Fibroblast of lung (primary cell): Measurements from ENCODE around the gene GPS1. TPM values are rescaled to one million over a fixed set of nuclear protein-coding genes. Genes with fewer than 3 reads are reported as not detected.
"Not testable (repeated sequence)": the region's sequence is repeated elsewhere in the genome, so short reads cannot be mapped to it uniquely, and the experiment has no call there.

Experiments
- DNase-seq, 2 donors: peaks; one replicate each; pipeline versions ENCODE4 v3.0.0 to v3.0.0-alpha.2; 2010; ENCODE audit warnings: low read depth in 2 of 2
- H2AFZ ChIP-seq: 2 replicates; pipeline ENCODE4 v1.5.1; 2012; ENCODE audit warnings: low read length, control low read depth, inconsistent platforms
- H3K27ac ChIP-seq: 2 replicates; pipeline ENCODE4 v1.5.1; 2011; ENCODE audit warnings: low read length, control low read depth; ENCODE audit not compliant: insufficient read depth
- H3K27me3 ChIP-seq: 2 replicates; pipeline ENCODE4 v1.5.1; 2011; ENCODE audit warnings: mild to moderate bottlenecking, low read length; ENCODE audit not compliant: control insufficient read depth, insufficient read depth
- H3K36me3 ChIP-seq: 2 replicates; pipeline ENCODE4 v1.5.1; 2011; ENCODE audit warnings: low read length; ENCODE audit not compliant: control insufficient read depth, insufficient read depth
- H3K4me1 ChIP-seq: 2 replicates; pipeline ENCODE4 v1.5.1; 2011; ENCODE audit warnings: low read length; ENCODE audit not compliant: control insufficient read depth, insufficient read depth; ENCODE audit errors: extremely low read depth
- H3K4me2 ChIP-seq: 2 replicates; pipeline ENCODE4 v1.5.1; 2011; ENCODE audit warnings: low read length, control low read depth; ENCODE audit not compliant: insufficient read depth; ENCODE audit errors: extremely low read depth
- H3K4me3 ChIP-seq, 4 experiments: fragments of 200-600 bp in 1 of 4; sonication (generic) in 1 of 4; replicated peaks in 1 of 4; 2 replicates each; pipeline ENCODE4 v1.5.1; 2011 to 2016; ENCODE audit warnings: low read length in 4 of 4, low read depth in 3 of 4, mild to moderate bottlenecking in 3 of 4, control low read depth in 2 of 4, inconsistent platforms in 1 of 4, mixed read lengths in 1 of 4; ENCODE audit not compliant: insufficient read depth in 1 of 4; ENCODE audit errors: control extremely low read depth in 1 of 4
- H3K79me2 ChIP-seq: 2 replicates; pipeline ENCODE4 v1.5.1; 2012; ENCODE audit warnings: mild to moderate bottlenecking, low read length, inconsistent platforms; ENCODE audit not compliant: control insufficient read depth, insufficient read depth
- H3K9ac ChIP-seq: 2 replicates; pipeline ENCODE4 v1.5.1; 2011; ENCODE audit warnings: mild to moderate bottlenecking, low read length, control low read depth; ENCODE audit not compliant: insufficient read depth
- H3K9me3 ChIP-seq: 2 replicates; pipeline ENCODE4 v1.5.1; 2012; ENCODE audit warnings: low read depth, low read length; ENCODE audit not compliant: control insufficient read depth, insufficient read depth
- H4K20me1 ChIP-seq: 2 replicates; pipeline ENCODE4 v1.5.1; 2011; ENCODE audit warnings: low read length; ENCODE audit not compliant: control insufficient read depth, insufficient read depth; ENCODE audit errors: extremely low read depth
- EZH2 ChIP-seq: IDR thresholded peaks from 2 replicates; pipeline ENCODE4 v1.5.1; 2012; ENCODE audit warnings: low read length, control low read depth, mild to moderate bottlenecking; ENCODE audit errors: missing control alignments
- polyA plus RNA-seq, 2 donors: library from polyadenylated mRNA; depleted of rRNA in 1 of 2; stranded (reverse) in 1 of 2; unstranded in 1 of 2; fragments of >200 nt; gene quantifications; 2 replicates each; pipeline ENCODE4 v1.2.1, GENCODE V29; 2011 to 2012; ENCODE audit warnings: missing spikeins in 1 of 2
- total RNA-seq: library from RNA; depleted of rRNA; stranded (reverse); fragments of >200 nt; gene quantifications from 2 replicates; pipeline ENCODE4 v1.2.1, GENCODE V29; 2014
- TF ChIP-seq, protein P1 (sequence below), 2 donors: IDR thresholded peaks in 1 of 2; conservative IDR thresholded peaks in 1 of 2; 1 replicate in 1 of 2; 2 replicates in 1 of 2; pipeline ENCODE4 v1.5.1; 2011 to 2012; ENCODE audit warnings: low read length in 2 of 2, control low read depth in 1 of 2, inconsistent platforms in 1 of 2, low read depth in 1 of 2, mild to moderate bottlenecking in 1 of 2

GPS1 gene
- total and polyA plus RNA-seq, 2 donors (not counting 1 experiment from before 2014, with no cell fraction given), result 53.3 to 76.6 TPM

DNA sequence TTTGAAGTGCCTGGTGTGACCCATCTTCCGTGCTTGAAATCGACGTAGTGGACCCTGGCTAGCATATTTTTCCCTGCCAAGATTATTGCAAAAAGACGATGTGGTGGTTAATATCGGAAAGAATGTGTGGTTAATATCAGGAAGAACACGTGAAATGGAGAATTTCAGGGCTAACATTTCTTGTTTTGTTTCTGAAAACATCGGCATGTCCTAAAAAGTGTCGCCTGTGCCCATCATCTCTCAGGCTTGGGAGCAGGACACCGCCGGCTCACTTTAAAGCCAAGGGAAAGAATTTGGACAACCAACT lies 13.9 kb upstream of the GPS1 start:
- H3K9ac ChIP-seq, result no peak overlapping the region
- no peak for DNase-seq
- no peak overlapping the region for H3K27ac ChIP-seq
- H2AFZ ChIP-seq, result peak overlapping the region; percentile 75
- H3K27me3 ChIP-seq, result no peaks in the 10 kb centered on the region
- H3K79me2 ChIP-seq, result no peaks in the 10 kb centered on the region
- peak overlapping the region; percentile 30 to 83 (median 61) for H3K4me3 ChIP-seq
- no peaks in the 10 kb centered on the region for H4K20me1 ChIP-seq
- H3K36me3 ChIP-seq, result no peaks in the 10 kb centered on the region
- H3K4me2 ChIP-seq, result peak overlapping the region; percentile 74
- H3K4me1 ChIP-seq, result peaks cover 4% of the 10 kb centered on the region
- H3K9me3 ChIP-seq, result no peaks in the 10 kb centered on the region
- TF ChIP-seq EZH2, result no peak
- TF ChIP-seq, protein P1, sequence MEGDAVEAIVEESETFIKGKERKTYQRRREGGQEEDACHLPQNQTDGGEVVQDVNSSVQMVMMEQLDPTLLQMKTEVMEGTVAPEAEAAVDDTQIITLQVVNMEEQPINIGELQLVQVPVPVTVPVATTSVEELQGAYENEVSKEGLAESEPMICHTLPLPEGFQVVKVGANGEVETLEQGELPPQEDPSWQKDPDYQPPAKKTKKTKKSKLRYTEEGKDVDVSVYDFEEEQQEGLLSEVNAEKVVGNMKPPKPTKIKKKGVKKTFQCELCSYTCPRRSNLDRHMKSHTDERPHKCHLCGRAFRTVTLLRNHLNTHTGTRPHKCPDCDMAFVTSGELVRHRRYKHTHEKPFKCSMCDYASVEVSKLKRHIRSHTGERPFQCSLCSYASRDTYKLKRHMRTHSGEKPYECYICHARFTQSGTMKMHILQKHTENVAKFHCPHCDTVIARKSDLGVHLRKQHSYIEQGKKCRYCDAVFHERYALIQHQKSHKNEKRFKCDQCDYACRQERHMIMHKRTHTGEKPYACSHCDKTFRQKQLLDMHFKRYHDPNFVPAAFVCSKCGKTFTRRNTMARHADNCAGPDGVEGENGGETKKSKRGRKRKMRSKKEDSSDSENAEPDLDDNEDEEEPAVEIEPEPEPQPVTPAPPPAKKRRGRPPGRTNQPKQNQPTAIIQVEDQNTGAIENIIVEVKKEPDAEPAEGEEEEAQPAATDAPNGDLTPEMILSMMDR (conservative IDR thresholded peaks at IDR 0.05 in 1 of 2, IDR thresholded peaks at IDR 0.05 in 1 of 2; ENCODE audit: low read depth in 1 of 2, low read length in 2 of 2), result no peak

DNA sequence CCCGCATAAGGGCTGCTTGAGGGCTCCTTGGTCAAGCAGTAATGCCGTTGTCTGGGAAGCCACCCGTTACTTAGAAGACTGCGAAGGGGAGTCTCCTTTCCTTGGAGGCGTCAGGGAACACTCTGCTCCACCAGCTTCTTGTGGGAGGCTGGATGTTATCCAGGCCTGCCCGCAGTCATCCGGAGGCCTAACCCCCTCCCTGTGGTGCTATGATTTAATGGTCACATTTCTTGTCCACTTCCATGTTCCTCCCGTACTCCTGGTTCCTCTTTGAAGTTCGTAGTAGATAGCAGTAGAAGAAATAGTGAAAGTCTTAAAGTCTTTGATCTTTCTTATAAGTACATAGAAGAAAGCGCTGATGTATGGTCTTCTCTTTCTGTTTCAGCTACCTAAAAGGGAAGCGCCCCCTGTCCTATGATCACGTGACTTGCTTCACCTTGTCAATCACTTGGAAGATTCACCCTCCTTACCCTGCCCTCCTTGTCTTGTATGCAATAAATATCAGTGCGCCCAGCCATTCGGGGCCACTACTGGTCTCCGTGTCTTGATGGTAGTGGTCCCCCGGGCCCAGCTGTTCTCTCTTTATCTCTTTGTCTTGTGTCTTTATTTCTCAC lies 12.8 kb upstream of the GPS1 start:
- not testable (repeated sequence) for H4K20me1 ChIP-seq, H3K4me1 ChIP-seq, H3K9ac ChIP-seq, H2AFZ ChIP-seq, H3K36me3 ChIP-seq, H3K79me2 ChIP-seq, H3K27me3 ChIP-seq, H3K4me2 ChIP-seq, H3K4me3 ChIP-seq, DNase-seq, H3K9me3 ChIP-seq, H3K27ac ChIP-seq

DNA sequence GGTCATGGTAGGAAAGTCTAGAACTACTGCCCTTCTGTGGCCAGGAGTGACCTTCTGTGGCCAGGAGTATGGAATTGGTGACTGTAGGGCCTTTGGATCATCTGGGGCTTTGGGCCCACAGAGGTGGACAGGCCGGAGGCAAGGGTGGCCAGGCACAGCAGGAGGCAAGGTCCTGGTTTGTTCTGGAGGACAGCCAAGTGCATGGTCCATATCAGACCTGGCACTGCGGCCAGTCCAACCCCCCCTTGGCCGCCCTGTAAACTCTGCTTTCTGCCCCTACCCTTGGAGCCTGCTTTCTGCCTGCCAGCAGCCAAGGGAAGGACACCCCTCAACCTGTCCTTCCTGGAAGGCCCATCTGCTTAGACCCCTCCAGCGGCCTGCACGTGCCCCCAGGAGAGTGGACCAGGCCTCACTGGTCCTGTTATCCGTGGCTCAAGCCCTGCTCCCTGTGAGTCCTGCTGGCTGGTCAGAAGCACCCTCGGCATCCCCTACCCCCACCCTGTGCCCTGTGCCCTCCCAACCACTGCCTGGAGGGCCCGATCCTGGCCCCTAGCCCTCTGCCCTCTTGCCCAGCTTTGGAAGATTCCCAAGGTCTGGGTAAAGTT lies 11.9 kb upstream of the GPS1 start:
- Histone ChIP-seq H3K79me2 (no peaks in the 10 kb centered on the region), H3K4me3 (no peak overlapping the region), H2AFZ (no peak overlapping the region), H3K9me3 (no peaks in the 10 kb centered on the region), H3K27me3 (no peaks in the 10 kb centered on the region), H3K4me2 (no peak overlapping the region), H3K27ac (no peak overlapping the region), H3K9ac (no peak overlapping the region), H4K20me1 (no peaks in the 10 kb centered on the region), H3K4me1 (peaks cover 4% of the 10 kb centered on the region), H3K36me3 (no peaks in the 10 kb centered on the region)
- DNase-seq, result no peak
- no peak for TF ChIP-seq EZH2
- TF ChIP-seq, protein P1 (conservative IDR thresholded peaks at IDR 0.05 in 1 of 2, IDR thresholded peaks at IDR 0.05 in 1 of 2; ENCODE audit: low read depth in 1 of 2, low read length in 2 of 2), result no peak
